Heart right ventricle (tissue), 16 donors: ENCODE measurements around the gene ECPAS. TPM values are rescaled to one million over a fixed set of nuclear protein-coding genes. Genes with fewer than 3 reads are reported as not detected.

Experiments used
- ATAC-seq, 8 donors: fragments of 200-7000 bp; cut with Tn5 transposase; one replicate each; pipeline ENCODE4 v1.9.1; 2020; ENCODE audit warnings: mild to moderate bottlenecking in 8 of 8, moderate library complexity in 8 of 8, moderate number of reproducible peaks in 1 of 8
- DNase-seq, 2 donors: peaks; one replicate each; pipeline ENCODE4 v3.0.0-alpha.2; 2020
- H3K27ac ChIP-seq, 10 donors: fragments of 200-600 bp; sonication (generic) in 2 of 10; one replicate each; pipeline versions ENCODE4 v1.5.0 to v1.8.0; 2020 to 2022; ENCODE audit warnings: mild to moderate bottlenecking in 3 of 10
- H3K27me3 ChIP-seq, 7 donors: fragments of 200-600 bp; one replicate each; pipeline ENCODE4 v1.8.0; 2021 to 2022; ENCODE audit warnings: mild to moderate bottlenecking in 2 of 7
- H3K36me3 ChIP-seq, 9 donors: fragments of 200-600 bp; sonication (generic) in 1 of 9; one replicate each; pipeline versions ENCODE4 v1.5.0 to v1.8.0; 2020 to 2022; ENCODE audit warnings: mild to moderate bottlenecking in 2 of 9
- H3K4me1 ChIP-seq, 9 donors: fragments of 200-600 bp; sonication (generic) in 1 of 9; one replicate each; pipeline versions ENCODE4 v1.5.0 to v1.8.0; 2020 to 2022; ENCODE audit warnings: mild to moderate bottlenecking in 4 of 9
- H3K4me3 ChIP-seq, 10 donors: fragments of 200-600 bp; sonication (generic) in 2 of 10; one replicate each; pipeline versions ENCODE4 v1.5.0 to v1.8.0; 2020 to 2022; ENCODE audit warnings: mild to moderate bottlenecking in 7 of 10, moderate library complexity in 2 of 10
- H3K9me3 ChIP-seq, 11 donors: fragments of 200-600 bp in 10 of 11; sonication (generic) in 2 of 11; one replicate each; pipeline versions ENCODE4 v1.5.0 to v1.8.0; 2013 to 2022; ENCODE audit warnings: mild to moderate bottlenecking in 2 of 11, control low read depth in 1 of 11, moderate library complexity in 1 of 11
- WGBS, 2 donors: extraction: QIAGEN DNeasy Blood & Tissue Kit; methylation state at CpG; one replicate each; pipeline ENCODE4 v1.1.7; 2013; ENCODE audit warnings: inconsistent platforms in 1 of 2; 5-methylcytosine and 5-hydroxymethylcytosine counted together
- intact Hi-C, 10 donors: fragments of 100-400 bp; cut with DNase I; formaldehyde crosslinking; loops; one replicate each; pipeline versions ENCODE4 v1.11.1 to v1.14.2; 2022
- polyA plus RNA-seq, 2 donors: library from polyadenylated mRNA; stranded (reverse); fragments of 200-250 nt; gene quantifications; one replicate each; pipeline ENCODE4 v1.2.3, GENCODE V29; 2013
- total RNA-seq, 10 donors: library from RNA; stranded (reverse); fragmentation: NEBNext Ultra II Directional in 3 of 10; extraction: Animal tissue kit (Norgen Biotek cat#: 25700) in 3 of 10; gene quantifications; one replicate each; pipeline versions ENCODE4 v1.2.1 to v1.2.4, GENCODE V29; 2021 to 2023
- TF ChIP-seq, protein P1 (sequence below), 9 donors: fragments of 200-600 bp; sonication (generic) in 2 of 9; IDR thresholded peaks; one replicate each; pipeline versions ENCODE4 v1.5.0 to v1.8.0; 2021 to 2022; ENCODE audit warnings: antibody characterized with exemption in 9 of 9, mild to moderate bottlenecking in 5 of 9, moderate library complexity in 1 of 9
- donor health status: Arrhythmogenic right ventricular cardiomyopathy.
- donor health status: ischemic (EF 13 %, LVEDD 7.1; RV severe dilation, severe dysfunction).
- donor health status: healthy with polysubstance abuse.
- donor health status: DM: no; HTN: yes; CAD: no.
- donor health status: DM: no; HTN: no; CAD: no.
- donor health status: ischemic (EF 25% LVEDD 6.9; RV normal size, moderate dysfunction).
- donor health status: ischemic (EF 25% LVEDD 5.7; RV mildly dilated, moderate dysfunction).
- donor health status: healthy.
- donor health status: DM: yes; HTN: yes; CAD: no.
- donor health status: Ischemic cardiomyopathy.
- donor health status: ischemic (EF 35%, LVEDD 5.7; RV mildly dilated, moderate dysfunction).
- donor health status: nonischemic (EF 11% LVEDD 7.7; RV severe dilation, severe dysfunction).
- donor health status: DM: yes; HTN: yes; CAD: no.
- donor health status: PGD.
- donor health status: ischemic (EF 29% LVEDD 5.4; RV normal size, mild dysfunction).
- donor health status: nonischemic (EF 23%, LVEDD 6.1; RV moderate dilation, normal function).

The ECPAS gene
- total and polyA plus RNA-seq, 12 donors: 20.6 to 128 (median 108) TPM

DNA sequence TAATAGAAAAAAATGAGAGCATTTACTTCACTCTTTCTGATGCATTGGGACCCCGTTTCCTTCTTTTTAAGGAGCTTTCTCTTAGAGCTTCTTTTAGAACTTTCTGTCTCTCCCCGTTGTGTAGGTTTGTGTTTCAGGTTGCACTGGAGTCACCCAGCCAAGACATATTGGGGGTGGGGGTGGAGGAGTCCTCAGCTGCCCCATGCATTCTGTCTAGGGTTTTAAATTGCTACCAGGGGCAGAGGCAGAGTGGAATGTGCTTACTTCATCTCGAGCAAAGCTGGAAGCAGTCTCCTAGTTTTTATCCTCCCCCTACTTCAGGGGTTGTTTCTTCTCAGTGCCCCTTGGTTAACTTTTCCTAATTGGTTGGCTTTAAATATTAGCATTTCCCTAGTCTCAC lies 163.6 kb downstream of the ECPAS start:
- intact Hi-C loops: no loop called here
- 66 to 68% methylated on average over 3 of the region's 3 CpGs for WGBS, 2 donors
- no peak for ATAC-seq
- Histone ChIP-seq H3K4me1 (no peaks in the 10 kb centered on the region), H3K4me3 (no peak overlapping the region), H3K36me3 (no peaks in the 10 kb centered on the region), H3K27me3 (peaks cover 0 to 7% (median 0%) of the 10 kb centered on the region in 7 donors), H3K9me3 (peaks cover 0 to 4% (median 0%) of the 10 kb centered on the region in 11 donors), H3K27ac (no peak overlapping the region)
- DNase-seq: no peak
- TF ChIP-seq, protein P1, sequence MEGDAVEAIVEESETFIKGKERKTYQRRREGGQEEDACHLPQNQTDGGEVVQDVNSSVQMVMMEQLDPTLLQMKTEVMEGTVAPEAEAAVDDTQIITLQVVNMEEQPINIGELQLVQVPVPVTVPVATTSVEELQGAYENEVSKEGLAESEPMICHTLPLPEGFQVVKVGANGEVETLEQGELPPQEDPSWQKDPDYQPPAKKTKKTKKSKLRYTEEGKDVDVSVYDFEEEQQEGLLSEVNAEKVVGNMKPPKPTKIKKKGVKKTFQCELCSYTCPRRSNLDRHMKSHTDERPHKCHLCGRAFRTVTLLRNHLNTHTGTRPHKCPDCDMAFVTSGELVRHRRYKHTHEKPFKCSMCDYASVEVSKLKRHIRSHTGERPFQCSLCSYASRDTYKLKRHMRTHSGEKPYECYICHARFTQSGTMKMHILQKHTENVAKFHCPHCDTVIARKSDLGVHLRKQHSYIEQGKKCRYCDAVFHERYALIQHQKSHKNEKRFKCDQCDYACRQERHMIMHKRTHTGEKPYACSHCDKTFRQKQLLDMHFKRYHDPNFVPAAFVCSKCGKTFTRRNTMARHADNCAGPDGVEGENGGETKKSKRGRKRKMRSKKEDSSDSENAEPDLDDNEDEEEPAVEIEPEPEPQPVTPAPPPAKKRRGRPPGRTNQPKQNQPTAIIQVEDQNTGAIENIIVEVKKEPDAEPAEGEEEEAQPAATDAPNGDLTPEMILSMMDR (IDR thresholded peaks at IDR 0.05): no peak

DNA sequence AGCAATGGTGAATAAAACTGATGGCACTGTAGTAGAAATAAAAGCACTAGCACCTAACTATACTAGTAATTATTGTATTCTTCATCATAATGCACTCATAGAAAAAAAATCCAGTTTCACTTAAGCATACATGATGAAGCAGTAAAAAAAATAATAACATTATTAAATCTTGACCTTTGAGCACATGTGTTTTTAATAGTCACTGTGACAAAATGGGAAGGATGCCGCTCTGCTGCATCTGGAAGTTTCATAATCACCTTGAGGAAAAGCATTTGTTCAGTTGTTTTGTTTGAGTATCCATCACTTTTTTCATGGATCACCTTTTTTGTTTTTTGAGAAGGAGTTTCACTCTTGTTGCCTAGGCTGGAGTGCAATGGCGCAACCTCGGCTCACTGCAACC lies 167.4 kb downstream of the ECPAS start:
- TF ChIP-seq, protein P1 (IDR thresholded peaks at IDR 0.05): no peak
- WGBS, 2 donors: 67 to 86% methylated on average over 3 of the region's 3 CpGs
- intact Hi-C loops: no loop called here
- no peaks in the 10 kb centered on the region for H3K4me1 ChIP-seq
- H3K9me3 ChIP-seq: peaks cover 0 to 4% (median 0%) of the 10 kb centered on the region in 11 donors
- ATAC-seq: no peak
- H3K36me3 ChIP-seq: no peaks in the 10 kb centered on the region
- DNase-seq: no peak
- no peak overlapping the region for H3K4me3 ChIP-seq
- H3K27me3 ChIP-seq: no peaks in the 10 kb centered on the region
- no peak overlapping the region for H3K27ac ChIP-seq

Other genes with a start within 250 kb of the ECPAS start
- gene OR2K2, start 154.2 kb downstream of the ECPAS start, total RNA-seq: under 1 TPM in 2 of 10 donors, not detected in 8; 0.21 to 0.37 TPM
- under 1 TPM in 1 of 2 donors, not detected in 1; 0.07 TPM for gene OR2K2, start 154.2 kb downstream of the ECPAS start, polyA plus RNA-seq
- gene ZNF483, start 40.8 kb upstream of the ECPAS start, total RNA-seq: 10 to 100 TPM in 1 of 10 donors, 1 to 10 TPM in 9; 2.7 to 11.3 (median 8.0) TPM
- under 1 TPM; 0.09 to 0.59 TPM for gene ZNF483, start 40.8 kb upstream of the ECPAS start, polyA plus RNA-seq
- 10 to 100 TPM; 27.4 to 55.8 (median 44.2) TPM for gene PTGR1, start 115.3 kb upstream of the ECPAS start, total RNA-seq
- 10 to 100 TPM; 10.4 to 22.0 TPM for gene PTGR1, start 115.3 kb upstream of the ECPAS start, polyA plus RNA-seq
- gene DNAJC25, start 147.0 kb upstream of the ECPAS start, total RNA-seq: 1 to 10 TPM; 3.8 to 9.3 (median 4.9) TPM
- gene DNAJC25, start 147.0 kb upstream of the ECPAS start, polyA plus RNA-seq: 1 to 10 TPM; 6.5 to 7.8 TPM
- gene GNG10, start 177.2 kb upstream of the ECPAS start, total RNA-seq: 10 to 100 TPM; 24.5 to 34.3 (median 26.6) TPM
- gene GNG10, start 177.2 kb upstream of the ECPAS start, polyA plus RNA-seq: 10 to 100 TPM; 25.3 to 26.3 TPM